HFF-Myc (cell line): Measurements from ENCODE around the gene EMC10.

Experiments
- DNase-seq: peaks from one replicate; pipeline ENCODE4 v3.0.0-alpha.2; 2011; ENCODE audit warnings: low read depth; ENCODE audit errors: extremely low read depth
- H3K4me3 ChIP-seq: replicated peaks from 2 replicates; pipeline ENCODE4 v1.5.1; 2011; ENCODE audit warnings: low read depth, mild to moderate bottlenecking, control low read depth, low read length
- TF ChIP-seq, protein P1 (sequence below): IDR thresholded peaks from 2 replicates; pipeline ENCODE4 v1.5.1; 2012; ENCODE audit warnings: mild to moderate bottlenecking, low read depth, low read length, control low read depth; ENCODE audit errors: missing control alignments

Gene EMC10

DNA sequence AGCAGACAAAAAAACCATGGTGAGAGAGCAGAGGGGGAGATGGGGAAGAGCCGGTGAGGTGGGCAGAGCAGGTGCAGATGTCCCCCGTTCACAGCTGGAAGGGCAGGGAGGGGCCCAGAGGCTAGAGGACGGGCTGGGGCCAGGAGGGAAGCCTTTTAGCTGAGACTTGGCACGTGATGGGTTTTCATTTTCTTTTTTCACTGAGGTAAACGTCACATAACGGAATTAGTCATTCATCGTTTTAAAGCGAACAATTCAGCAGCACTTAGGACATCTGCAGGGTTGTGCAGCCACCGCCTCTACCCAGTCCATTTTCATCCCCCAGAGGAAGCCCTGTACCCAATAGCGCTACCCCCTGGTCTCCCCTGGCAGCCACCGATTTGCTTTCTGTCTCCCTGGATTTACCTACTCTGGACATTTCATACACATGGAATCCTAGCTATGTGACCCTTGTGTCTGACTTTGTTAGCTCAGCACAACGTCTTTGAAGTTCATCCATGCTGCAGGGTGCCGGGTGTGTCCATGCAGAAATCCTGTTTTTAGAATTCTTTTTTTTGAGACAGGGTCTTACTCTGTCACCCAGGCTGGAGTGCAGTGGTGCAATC lies 16.0 kb upstream of the EMC10 start:
- H3K4me3 ChIP-seq = no peak overlapping the region
- TF ChIP-seq, protein P1, sequence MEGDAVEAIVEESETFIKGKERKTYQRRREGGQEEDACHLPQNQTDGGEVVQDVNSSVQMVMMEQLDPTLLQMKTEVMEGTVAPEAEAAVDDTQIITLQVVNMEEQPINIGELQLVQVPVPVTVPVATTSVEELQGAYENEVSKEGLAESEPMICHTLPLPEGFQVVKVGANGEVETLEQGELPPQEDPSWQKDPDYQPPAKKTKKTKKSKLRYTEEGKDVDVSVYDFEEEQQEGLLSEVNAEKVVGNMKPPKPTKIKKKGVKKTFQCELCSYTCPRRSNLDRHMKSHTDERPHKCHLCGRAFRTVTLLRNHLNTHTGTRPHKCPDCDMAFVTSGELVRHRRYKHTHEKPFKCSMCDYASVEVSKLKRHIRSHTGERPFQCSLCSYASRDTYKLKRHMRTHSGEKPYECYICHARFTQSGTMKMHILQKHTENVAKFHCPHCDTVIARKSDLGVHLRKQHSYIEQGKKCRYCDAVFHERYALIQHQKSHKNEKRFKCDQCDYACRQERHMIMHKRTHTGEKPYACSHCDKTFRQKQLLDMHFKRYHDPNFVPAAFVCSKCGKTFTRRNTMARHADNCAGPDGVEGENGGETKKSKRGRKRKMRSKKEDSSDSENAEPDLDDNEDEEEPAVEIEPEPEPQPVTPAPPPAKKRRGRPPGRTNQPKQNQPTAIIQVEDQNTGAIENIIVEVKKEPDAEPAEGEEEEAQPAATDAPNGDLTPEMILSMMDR = peak; percentile 2
- no peak for DNase-seq

DNA sequence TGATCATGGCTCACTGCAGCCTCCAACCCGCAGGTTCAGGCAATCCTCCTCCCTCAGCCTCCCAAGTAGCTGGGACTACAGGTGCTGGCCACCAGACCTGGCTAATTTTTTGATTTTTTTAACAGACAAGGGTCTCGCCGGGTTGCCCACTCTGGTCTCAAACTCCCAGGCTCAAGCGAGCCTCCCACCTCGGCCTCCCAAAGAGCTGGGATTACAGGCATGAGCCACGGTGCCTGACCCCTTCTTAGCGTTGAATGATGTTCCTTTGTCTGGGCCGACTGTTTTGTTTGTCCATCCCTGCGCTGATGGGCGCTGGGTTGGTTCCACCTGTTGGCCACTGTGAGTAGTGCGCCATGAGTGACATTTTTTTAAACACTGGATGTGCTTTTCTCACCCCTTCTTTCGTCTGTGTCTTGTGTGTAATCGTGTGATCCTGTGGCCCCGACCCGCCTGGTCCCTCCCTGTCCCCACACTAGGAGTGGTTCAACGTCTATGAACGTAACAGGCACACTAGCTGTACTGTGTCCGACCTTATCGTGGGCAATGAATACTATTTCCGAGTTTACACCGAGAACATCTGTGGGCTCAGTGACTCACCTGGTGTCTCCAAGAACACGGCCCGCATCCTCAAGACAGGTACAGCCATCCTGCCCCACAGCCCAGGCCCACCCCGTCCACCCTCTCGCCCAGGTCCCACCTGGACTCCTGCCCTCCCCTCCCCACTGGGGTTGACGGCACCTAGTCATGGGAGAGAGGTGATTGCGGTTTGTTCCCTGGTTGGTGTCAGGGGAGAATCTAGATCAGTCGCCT lies 15.0 kb upstream of the EMC10 start:
- peak; percentile 45 for DNase-seq
- no peak overlapping the region for H3K4me3 ChIP-seq
- TF ChIP-seq, protein P1 = peak; percentile 81

DNA sequence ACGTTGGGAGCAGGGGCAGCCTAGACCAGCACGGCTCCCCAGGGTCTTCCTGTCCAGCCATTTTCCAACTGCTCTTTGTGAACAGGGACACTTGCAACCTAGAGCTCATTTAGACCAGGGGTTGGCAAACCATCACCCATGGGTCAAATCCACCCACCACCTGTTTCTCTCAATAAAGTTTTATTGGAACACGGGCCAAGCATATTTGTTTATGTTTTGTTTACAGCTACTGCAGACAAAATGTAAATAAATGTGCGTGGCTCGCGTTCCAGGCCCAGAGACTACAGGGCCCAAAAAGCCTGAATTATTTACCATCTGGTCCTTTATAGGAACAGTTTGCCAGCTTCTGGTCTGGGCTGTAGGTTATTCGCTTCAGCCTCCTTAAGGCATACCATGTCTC lies 13.3 kb upstream of the EMC10 start:
- H3K4me3 ChIP-seq = no peak overlapping the region
- no peak for DNase-seq
- TF ChIP-seq, protein P1 = no peak

DNA sequence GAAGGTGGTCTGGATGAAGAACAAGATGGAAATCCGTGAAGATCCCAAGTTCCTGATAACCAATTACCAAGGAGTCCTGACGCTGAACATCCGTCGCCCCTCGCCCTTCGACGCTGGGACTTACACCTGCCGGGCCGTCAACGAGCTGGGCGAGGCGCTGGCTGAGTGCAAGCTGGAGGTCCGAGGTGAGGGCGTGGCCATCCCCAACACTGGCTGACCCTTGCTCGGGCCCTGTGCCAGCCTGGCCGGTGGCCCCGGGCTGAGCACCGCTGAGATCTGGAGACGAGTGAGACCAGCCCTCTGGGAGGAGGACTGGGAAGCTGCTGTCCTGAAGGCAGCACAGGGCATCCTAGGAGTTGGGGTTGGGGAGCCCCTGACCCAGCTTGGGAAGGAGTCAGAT lies 12.0 kb upstream of the EMC10 start:
- H3K4me3 ChIP-seq = no peak overlapping the region
- TF ChIP-seq, protein P1 = no peak
- no peak for DNase-seq

DNA sequence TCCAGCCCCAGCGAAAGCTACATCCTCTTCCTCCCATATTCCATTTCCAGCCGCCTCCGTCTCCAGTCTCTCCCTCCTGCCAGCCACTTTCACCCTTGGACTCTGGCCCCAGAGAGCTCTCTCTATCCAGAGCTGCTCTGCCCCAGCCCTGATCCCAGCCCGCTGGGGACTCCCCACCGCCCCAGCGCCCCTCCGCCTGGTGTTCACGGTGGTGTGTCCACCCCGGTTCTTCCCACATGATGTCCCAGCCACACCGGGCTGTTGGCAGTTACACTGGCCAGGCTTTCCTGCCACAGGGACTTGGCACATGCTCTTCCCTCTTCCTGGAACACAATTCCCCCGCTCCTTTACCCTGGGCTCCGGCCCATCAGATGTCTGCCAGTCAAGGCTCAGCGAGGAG lies 11.3 kb upstream of the EMC10 start:
- TF ChIP-seq, protein P1 = no peak
- DNase-seq = no peak
- H3K4me3 ChIP-seq = no peak overlapping the region

DNA sequence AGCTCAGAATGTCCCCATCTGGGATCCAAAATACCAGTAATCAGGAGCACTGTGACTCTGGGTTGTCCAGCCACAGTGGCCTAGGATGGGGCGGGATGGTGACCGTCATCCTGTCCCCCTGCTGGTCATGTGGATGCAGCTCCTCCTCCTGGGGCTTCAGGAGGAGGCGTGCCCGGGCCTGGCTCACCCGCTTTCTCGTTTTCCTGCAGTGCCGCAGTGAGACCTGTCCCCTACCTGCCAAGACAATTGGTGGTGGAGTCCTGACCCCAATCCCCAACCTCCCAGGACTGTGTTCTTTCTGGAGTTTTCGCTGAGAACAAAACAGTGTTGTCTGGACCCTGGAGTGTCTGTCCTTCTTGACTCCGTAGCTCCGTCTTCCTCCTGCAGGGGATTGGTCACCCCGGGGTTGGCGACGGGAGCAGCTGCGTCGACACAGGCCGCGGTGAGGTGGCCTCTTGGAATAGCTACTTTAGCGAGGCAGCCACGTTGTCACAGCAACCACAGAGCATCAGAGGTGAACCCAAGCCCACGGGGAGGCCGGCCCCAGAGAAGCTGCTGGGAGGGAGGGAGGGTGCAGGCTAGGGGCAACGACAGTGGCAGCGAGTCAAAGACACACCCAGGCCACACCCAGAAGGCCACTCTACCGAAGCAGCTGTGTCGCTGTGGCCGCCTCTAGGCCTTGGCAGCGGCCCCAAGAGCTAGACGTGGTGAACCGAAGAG lies 10.2 kb upstream of the EMC10 start:
- H3K4me3 ChIP-seq = no peak overlapping the region
- TF ChIP-seq, protein P1 = peak; percentile 48
- DNase-seq = no peak
